Mesenchymal stem cell (in vitro differentiated cells and primary cell): Measurements from ENCODE around the gene BCL7A.

ENCODE experiments used
- DNase-seq: peaks from one replicate; pipeline ENCODE4 v3.0.0-alpha.2; 2013
- H2AFZ ChIP-seq: one replicate; pipeline ENCODE4 v1.6.1; 2013; ENCODE audit warnings: low read depth, mild to moderate bottlenecking, control low read depth, inconsistent platforms, low read length, moderate library complexity
- H2AK5ac ChIP-seq: 2 replicates; pipeline ENCODE4 v1.6.1; 2013; ENCODE audit warnings: low read length, moderate library complexity, mild to moderate bottlenecking, inconsistent platforms; ENCODE audit not compliant: severe bottlenecking
- H2BK120ac ChIP-seq: one replicate; pipeline ENCODE4 v1.6.1; 2013; ENCODE audit warnings: low read depth, mild to moderate bottlenecking, inconsistent platforms, low read length, moderate library complexity
- H2BK12ac ChIP-seq, 2 experiments: one replicate each; pipeline ENCODE4 v1.6.1; 2013; ENCODE audit warnings: inconsistent platforms in 2 of 2, low read length in 2 of 2, mild to moderate bottlenecking in 2 of 2, moderate library complexity in 2 of 2, control low read depth in 1 of 2
- H2BK15ac ChIP-seq: one replicate; pipeline ENCODE4 v1.6.1; 2013; ENCODE audit warnings: mild to moderate bottlenecking, low read depth, inconsistent platforms; ENCODE audit not compliant: poor library complexity, severe bottlenecking
- H2BK5ac ChIP-seq: 2 replicates; pipeline ENCODE4 v1.6.1; 2013; ENCODE audit warnings: low read depth, mild to moderate bottlenecking, low read length, control low read depth, inconsistent platforms; ENCODE audit not compliant: poor library complexity, severe bottlenecking
- H3K14ac ChIP-seq, 2 experiments: one replicate each; pipeline ENCODE4 v1.6.1; 2013; ENCODE audit warnings: inconsistent platforms in 2 of 2, low read length in 2 of 2, control low read depth in 1 of 2, mild to moderate bottlenecking in 1 of 2, moderate library complexity in 1 of 2
- H3K18ac ChIP-seq, 2 experiments: one replicate each; pipeline ENCODE4 v1.6.1; 2013; ENCODE audit warnings: inconsistent platforms in 2 of 2, low read length in 2 of 2, control low read depth in 1 of 2, low read depth in 1 of 2, mild to moderate bottlenecking in 1 of 2
- H3K23ac ChIP-seq, 2 experiments: one replicate each; pipeline ENCODE4 v1.6.1; 2013; ENCODE audit warnings: inconsistent platforms in 2 of 2, low read length in 2 of 2, mild to moderate bottlenecking in 2 of 2, moderate library complexity in 2 of 2, control low read depth in 1 of 2
- H3K27ac ChIP-seq: 2 replicates; pipeline ENCODE4 v1.5.1; 2013; ENCODE audit warnings: mild to moderate bottlenecking, moderate library complexity, low read length, control low read depth, inconsistent platforms; ENCODE audit not compliant: poor library complexity, severe bottlenecking
- H3K27me3 ChIP-seq, 2 experiments: 2 replicates each; pipeline versions ENCODE4 v1.6.1 to v1.7.0; 2013; ENCODE audit warnings: low read length in 2 of 2, mild to moderate bottlenecking in 2 of 2, moderate library complexity in 2 of 2, control low read depth in 1 of 2, inconsistent platforms in 1 of 2; ENCODE audit not compliant: control insufficient read depth in 1 of 2, insufficient read depth in 1 of 2
- H3K36me3 ChIP-seq, 2 experiments: 2 replicates each; pipeline versions ENCODE4 v1.6.1 to v1.7.0; 2013; ENCODE audit warnings: low read length in 2 of 2, control low read depth in 1 of 2, inconsistent platforms in 1 of 2, low read depth in 1 of 2, mild to moderate bottlenecking in 1 of 2; ENCODE audit not compliant: insufficient read depth in 2 of 2, control insufficient read depth in 1 of 2
- H3K4ac ChIP-seq, 2 experiments: one replicate each; pipeline ENCODE4 v1.6.1; 2013; ENCODE audit warnings: inconsistent platforms in 2 of 2, low read length in 2 of 2, mild to moderate bottlenecking in 2 of 2, moderate library complexity in 2 of 2, control low read depth in 1 of 2, low read depth in 1 of 2
- H3K4me1 ChIP-seq: 2 replicates; pipeline ENCODE4 v1.6.1; 2013; ENCODE audit warnings: low read depth, low read length, control low read depth; ENCODE audit not compliant: control insufficient read depth, insufficient read depth
- H3K4me2 ChIP-seq: 2 replicates; pipeline ENCODE4 v1.6.1; 2013; ENCODE audit warnings: low read length, mild to moderate bottlenecking, inconsistent platforms; ENCODE audit not compliant: poor library complexity, severe bottlenecking
- H3K4me3 ChIP-seq, 2 experiments: 2 replicates each; pipeline versions ENCODE4 v1.5.1 to v1.7.0; 2013; ENCODE audit warnings: low read length in 2 of 2, mild to moderate bottlenecking in 2 of 2, control low read depth in 1 of 2, low read depth in 1 of 2; ENCODE audit not compliant: insufficient read depth in 1 of 2
- H3K79me1 ChIP-seq: replicated peaks from 2 replicates; pipeline ENCODE4 v1.6.1; 2013; ENCODE audit warnings: mild to moderate bottlenecking, control low read depth, low read length, inconsistent platforms; ENCODE audit not compliant: poor library complexity, severe bottlenecking
- H3K9ac ChIP-seq: 2 replicates; pipeline ENCODE4 v1.7.0; 2013; ENCODE audit warnings: mild to moderate bottlenecking, low read length, moderate library complexity
- H3K9me3 ChIP-seq: 2 replicates; pipeline ENCODE4 v1.7.0; 2013; ENCODE audit warnings: mild to moderate bottlenecking, low read length; ENCODE audit not compliant: control insufficient read depth
- H4K8ac ChIP-seq: one replicate; pipeline ENCODE4 v1.6.1; 2013; ENCODE audit warnings: inconsistent platforms, mild to moderate bottlenecking, low read length, moderate library complexity
- H4K91ac ChIP-seq: one replicate; pipeline ENCODE4 v1.6.1; 2013; ENCODE audit warnings: mild to moderate bottlenecking, low read length, inconsistent platforms
- WGBS: methylation state at CpG from one replicate; pipeline ENCODE4 v1.1.7; 2013; ENCODE audit warnings: mixed read lengths; 5-methylcytosine and 5-hydroxymethylcytosine counted together

The BCL7A gene

DNA sequence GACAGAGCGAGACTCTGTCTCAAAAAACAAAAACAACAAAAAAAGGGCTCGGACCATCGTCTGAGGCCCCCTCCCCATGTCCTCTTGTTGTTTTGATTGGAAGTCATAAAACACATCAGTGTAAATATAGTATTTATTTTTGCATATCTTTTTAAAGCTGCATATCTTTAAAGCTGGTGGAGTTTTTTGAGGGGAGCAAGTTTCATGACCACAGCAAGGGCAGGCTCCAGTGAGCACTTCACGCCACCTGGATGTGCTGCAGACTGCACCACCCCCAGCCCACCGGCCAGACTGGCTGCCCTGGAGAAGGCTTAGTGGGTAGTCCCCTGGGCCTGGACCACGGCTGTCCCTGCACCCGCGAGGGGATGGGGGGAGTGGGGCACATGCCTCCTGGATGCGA is 11.9 kb upstream of the BCL7A start:
- Histone ChIP-seq H3K9me3 (no peaks in the 10 kb centered on the region), H3K4me3 (no peak overlapping the region), H2AFZ (no peak overlapping the region), H2BK15ac (no peak overlapping the region), H3K4me2 (no peak overlapping the region), H2BK5ac (no peak overlapping the region), H3K18ac (no peak overlapping the region), H4K8ac (no peak overlapping the region), H2BK12ac (no peak overlapping the region), H3K14ac (peak overlapping the region in 1 of 2 experiments; percentile 77), H3K4ac (no peak overlapping the region), H2AK5ac (no peak overlapping the region), H2BK120ac (no peak overlapping the region), H3K36me3 (peaks cover 0 to 8% of the 10 kb centered on the region in 2 experiments), H3K27ac (no peak overlapping the region), H3K9ac (no peak overlapping the region), H3K4me1 (peaks cover 3% of the 10 kb centered on the region), H3K23ac (no peak overlapping the region), H3K27me3 (no peaks in the 10 kb centered on the region), H4K91ac (no peak overlapping the region), H3K79me1 (no peaks in the 10 kb centered on the region)
- no peak for DNase-seq
- WGBS, result 100% methylated on average over 5 of the region's 9 CpGs

- Histone ChIP-seq H3K9ac (no peak overlapping the region), H2BK120ac (no peak overlapping the region), H2BK15ac (no peak overlapping the region), H3K79me1 (no peaks in the 10 kb centered on the region), H2AFZ (no peak overlapping the region), H3K23ac (no peak overlapping the region), H4K8ac (no peak overlapping the region), H2AK5ac (no peak overlapping the region), H3K4me1 (peaks cover 3% of the 10 kb centered on the region), H3K4me3 (no peak overlapping the region), H3K4me2 (no peak overlapping the region), H3K27ac (no peak overlapping the region), H2BK12ac (no peak overlapping the region), H2BK5ac (no peak overlapping the region), H4K91ac (no peak overlapping the region), H3K4ac (no peak overlapping the region), H3K36me3 (no peaks in the 10 kb centered on the region), H3K9me3 (no peaks in the 10 kb centered on the region), H3K14ac (no peak overlapping the region), H3K27me3 (no peaks in the 10 kb centered on the region), H3K18ac (no peak overlapping the region)
- no peak for DNase-seq
- 92% methylated on average over 3 of the region's 6 CpGs for WGBS
These were observed 9.5 kb upstream of the BCL7A start for GRCh38 chr12:122012184-122012583.

- no peak overlapping the region for H3K27ac ChIP-seq
- no peak overlapping the region for H3K4me3 ChIP-seq
- no peak overlapping the region for H3K23ac ChIP-seq
- 96% methylated on average over 3 of the region's 4 CpGs for WGBS
- H2BK5ac ChIP-seq, result no peak overlapping the region
- no peak overlapping the region for H2BK12ac ChIP-seq
- no peak overlapping the region for H2BK15ac ChIP-seq
- no peak overlapping the region for H3K14ac ChIP-seq
- no peak for DNase-seq
- H2AFZ ChIP-seq, result no peak overlapping the region
- H3K4ac ChIP-seq, result no peak overlapping the region
- H3K18ac ChIP-seq, result no peak overlapping the region
- H2AK5ac ChIP-seq, result no peak overlapping the region
- H4K91ac ChIP-seq, result no peak overlapping the region
- H3K4me2 ChIP-seq, result no peak overlapping the region
- H3K9me3 ChIP-seq, result peaks cover 1% of the 10 kb centered on the region
- H3K27me3 ChIP-seq, result no peaks in the 10 kb centered on the region
- no peak overlapping the region for H3K9ac ChIP-seq
- H4K8ac ChIP-seq, result no peak overlapping the region
- no peaks in the 10 kb centered on the region for H3K79me1 ChIP-seq
- H3K4me1 ChIP-seq, result peaks cover 3% of the 10 kb centered on the region
- no peak overlapping the region for H2BK120ac ChIP-seq
- no peaks in the 10 kb centered on the region for H3K36me3 ChIP-seq
These were observed 8.5 kb upstream of the BCL7A start for GRCh38 chr12:122013136-122013535.

GRCh38 chr12:122013791-122014590 is 7.7 kb upstream of the BCL7A start:
- Histone ChIP-seq H3K79me1 (no peaks in the 10 kb centered on the region), H3K4me1 (peaks cover 3% of the 10 kb centered on the region), H2BK5ac (no peak overlapping the region), H3K4ac (no peak overlapping the region), H4K8ac (no peak overlapping the region), H3K36me3 (no peaks in the 10 kb centered on the region), H3K9ac (no peak overlapping the region), H4K91ac (no peak overlapping the region), H3K27ac (no peak overlapping the region), H3K9me3 (peaks cover 9% of the 10 kb centered on the region), H3K27me3 (no peaks in the 10 kb centered on the region), H3K18ac (no peak overlapping the region), H2BK12ac (no peak overlapping the region), H2AK5ac (no peak overlapping the region), H3K4me2 (no peak overlapping the region), H2AFZ (no peak overlapping the region), H3K4me3 (no peak overlapping the region), H2BK120ac (no peak overlapping the region), H3K14ac (no peak overlapping the region), H3K23ac (no peak overlapping the region), H2BK15ac (no peak overlapping the region)
- whole genome bisulfite sequencing, result 87% methylated on average over 17 of the region's 19 CpGs
- DNase-seq, result no peak
